Muscle of leg (tissue), 11 donors: Measurements from ENCODE around the gene MREG. TPM values are rescaled to one million over a fixed set of nuclear protein-coding genes. Genes with fewer than 3 reads are reported as not detected.
A peak's percentile ranks its signal among the peaks of the same experiment; 100 is the strongest.

Experiments used
- DNase-seq: peaks from one replicate; pipeline ENCODE4 v3.0.0; 2013
- H3K27ac ChIP-seq: one replicate; pipeline ENCODE4 v1.5.1; 2013; ENCODE audit warnings: mild to moderate bottlenecking, low read length, control low read depth
- H3K27me3 ChIP-seq: one replicate; pipeline ENCODE4 v1.6.1; 2013; ENCODE audit warnings: low read length; ENCODE audit not compliant: control insufficient read depth, insufficient read depth
- H3K36me3 ChIP-seq: one replicate; pipeline ENCODE4 v1.6.1; 2013; ENCODE audit warnings: low read length; ENCODE audit not compliant: control insufficient read depth, insufficient read depth
- H3K4me1 ChIP-seq: one replicate; pipeline ENCODE4 v1.6.1; 2013; ENCODE audit warnings: low read length; ENCODE audit not compliant: control insufficient read depth, insufficient read depth
- H3K4me3 ChIP-seq: one replicate; pipeline ENCODE4 v1.5.1; 2013; ENCODE audit warnings: low read length, control low read depth
- H3K9me3 ChIP-seq: replicated peaks from 2 replicates; pipeline ENCODE4 v1.6.1; 2013; ENCODE audit warnings: low read depth, low read length; ENCODE audit not compliant: control insufficient read depth
- WGBS: methylation state at CpG from one replicate; pipeline ENCODE4 v1.1.5; 2013; ENCODE audit warnings: missing lambda C conversion rate; ENCODE audit not compliant: insufficient coverage; 5-methylcytosine and 5-hydroxymethylcytosine counted together
- polyA plus RNA-seq, 8 donors: library from polyadenylated mRNA; unstranded; fragments of 120-200 nt; gene quantifications; one replicate each; pipeline versions ENCODE4 v1.2.1 to v1.2.3, GENCODE V29; 2013; ENCODE audit warnings: inconsistent platforms in 1 of 8, low replicate concordance in 1 of 8; ENCODE audit not compliant: insufficient read length in 8 of 8, insufficient read depth in 1 of 8
- total RNA-seq: library from RNA; stranded (reverse); fragments of 120-200 nt; gene quantifications from one replicate; pipeline ENCODE4 v1.2.4, GENCODE V29; 2013

Gene MREG
- total and polyA plus RNA-seq, 9 donors, result 1.3 to 4.4 (median 2.1) TPM

DNA sequence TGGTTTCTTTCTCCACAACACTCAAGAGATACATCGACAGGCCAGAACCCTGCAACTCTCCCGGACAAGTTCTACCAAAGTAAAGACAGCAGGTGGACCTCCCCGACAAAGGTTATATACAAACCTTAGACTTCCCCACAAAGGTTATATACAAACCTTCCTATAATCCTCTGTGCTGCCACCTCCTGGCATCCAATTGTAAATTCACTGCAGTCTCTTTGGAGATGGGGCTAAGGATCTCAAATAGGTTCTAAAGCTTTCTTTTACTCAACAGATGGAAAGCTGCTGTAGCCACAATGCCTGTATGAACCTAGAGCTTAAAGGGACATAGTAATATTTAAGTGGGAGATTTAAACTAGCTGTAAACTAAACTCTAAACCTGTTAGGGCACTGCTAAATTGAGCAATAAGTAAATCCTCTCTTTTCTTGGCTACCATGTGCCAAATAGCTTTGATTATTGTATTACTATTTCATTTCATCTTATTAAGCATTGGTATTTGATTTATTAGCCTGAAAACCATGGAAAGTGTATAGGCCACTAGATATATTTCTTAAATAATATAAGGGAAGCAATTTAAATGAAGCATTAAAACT, 9.8 kb upstream of the MREG start:
- DNase-seq, result peak; percentile 47
- 20% methylated on average over 2 of the region's 3 CpGs for WGBS
- Histone ChIP-seq H3K27ac (no peak overlapping the region), H3K9me3 (no peaks in the 10 kb centered on the region), H3K4me1 (no peaks in the 10 kb centered on the region), H3K4me3 (no peak overlapping the region), H3K36me3 (no peaks in the 10 kb centered on the region), H3K27me3 (no peaks in the 10 kb centered on the region)

DNA sequence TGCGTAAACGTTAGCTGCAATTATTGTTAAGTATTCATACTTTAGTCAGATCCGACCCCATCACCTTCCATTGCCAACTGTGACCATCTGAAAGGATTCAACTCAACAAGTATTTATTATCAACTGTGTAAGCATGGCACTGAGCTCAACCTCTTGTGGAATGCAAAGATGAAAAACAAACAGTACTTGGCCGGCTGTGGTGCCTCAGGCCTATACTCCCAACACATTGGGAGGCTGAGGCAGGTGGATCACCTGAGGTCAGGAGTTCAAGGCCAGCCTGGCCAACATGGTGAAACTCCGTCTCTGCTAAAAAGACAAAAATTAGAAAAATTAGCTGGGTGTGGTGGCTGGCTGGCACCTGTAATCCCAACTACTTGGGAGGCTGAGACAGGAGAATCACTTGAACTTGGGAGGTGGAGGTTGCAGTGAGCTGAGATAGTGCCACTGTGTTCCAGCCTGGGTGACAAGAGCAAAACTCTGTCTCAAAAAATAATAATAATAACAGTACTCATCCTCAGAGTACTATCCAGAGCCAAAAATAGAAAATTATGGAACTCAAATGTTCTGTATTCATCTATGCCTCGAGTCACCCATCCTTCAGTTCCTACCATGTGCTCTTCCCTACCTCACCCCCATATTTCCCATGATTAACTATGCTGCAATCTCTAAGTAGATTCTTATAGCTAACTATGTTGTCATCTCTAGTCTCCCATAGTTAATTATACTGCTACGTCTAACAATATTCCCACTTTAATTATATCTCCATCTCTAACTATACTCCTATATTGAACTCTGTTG, 8.6 kb upstream of the MREG start:
- WGBS, result 100% methylated on average over 3 of the region's 7 CpGs
- Histone ChIP-seq H3K27me3 (no peaks in the 10 kb centered on the region), H3K27ac (no peak overlapping the region), H3K4me3 (no peak overlapping the region), H3K4me1 (no peaks in the 10 kb centered on the region), H3K9me3 (no peaks in the 10 kb centered on the region), H3K36me3 (no peaks in the 10 kb centered on the region)
- DNase-seq, result no peak

DNA sequence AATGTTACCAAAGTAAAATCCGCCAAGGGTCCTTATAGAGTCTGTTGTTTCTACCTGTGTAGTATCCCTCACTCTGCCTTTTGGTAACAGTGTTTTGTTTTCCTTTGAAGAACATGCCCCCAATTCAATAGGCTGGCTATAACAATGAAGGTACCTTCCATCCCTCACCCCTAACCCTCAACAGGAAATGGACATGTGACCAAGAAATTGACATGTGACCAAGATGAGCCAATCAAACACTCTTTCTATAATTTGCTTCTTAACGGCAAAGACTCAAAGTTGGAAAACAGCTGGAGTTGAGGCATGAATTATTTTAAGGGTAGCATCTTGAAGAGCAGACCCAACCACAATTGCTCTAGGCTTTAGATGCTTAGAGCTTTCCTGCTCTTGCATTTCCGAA, 5.4 kb upstream of the MREG start:
- Histone ChIP-seq H3K27ac (no peak overlapping the region), H3K4me1 (peaks cover 5% of the 10 kb centered on the region), H3K36me3 (no peaks in the 10 kb centered on the region), H3K9me3 (no peaks in the 10 kb centered on the region), H3K4me3 (no peak overlapping the region), H3K27me3 (no peaks in the 10 kb centered on the region)
- no CpG with 5 or more reads among the region's 3 CpGs for WGBS
- no peak for DNase-seq

DNA sequence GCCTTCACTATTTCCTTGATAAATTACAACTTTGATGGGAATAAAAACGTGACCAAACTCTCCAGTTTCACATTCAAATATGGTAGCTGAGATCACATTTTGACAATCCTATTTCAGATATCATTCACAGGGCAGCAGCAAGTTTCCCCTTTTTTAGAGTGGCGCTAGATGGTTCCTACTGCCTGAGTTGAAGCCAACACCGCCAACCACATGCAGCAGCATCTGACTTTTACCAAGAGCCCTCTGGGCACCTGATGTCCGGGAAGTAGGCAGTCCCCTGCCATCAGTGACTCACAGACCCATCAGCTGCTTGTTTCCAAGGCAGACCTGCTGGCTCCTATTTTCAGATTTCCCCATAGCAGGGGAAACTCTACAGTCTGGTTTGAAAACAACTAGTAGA, 4.0 kb upstream of the MREG start:
- no peak for DNase-seq
- H3K9me3 ChIP-seq, result no peaks in the 10 kb centered on the region
- WGBS, result 65% methylated on average over 4 of the region's 4 CpGs
- peaks cover 12% of the 10 kb centered on the region for H3K4me1 ChIP-seq
- no peaks in the 10 kb centered on the region for H3K36me3 ChIP-seq
- H3K4me3 ChIP-seq, result no peak overlapping the region
- H3K27me3 ChIP-seq, result peaks cover 3% of the 10 kb centered on the region
- no peak overlapping the region for H3K27ac ChIP-seq

DNA sequence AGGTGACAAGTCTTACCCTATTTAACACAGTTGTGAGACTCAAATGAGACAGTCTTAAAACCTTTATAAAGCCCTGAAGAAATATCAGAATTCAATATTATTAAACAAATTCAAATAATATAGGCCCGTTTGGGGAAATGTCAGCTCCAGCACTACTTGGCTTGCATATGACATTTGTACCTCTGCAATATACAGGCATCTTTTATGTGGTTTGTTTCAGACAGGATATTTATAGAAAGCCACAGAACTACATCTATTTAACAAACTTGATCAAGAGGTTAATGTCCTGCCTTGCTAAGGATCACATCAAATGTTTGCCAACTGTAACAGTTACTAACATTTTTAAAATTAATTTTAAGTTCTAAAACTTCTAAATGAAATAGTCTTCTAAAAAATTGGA, 3.2 kb upstream of the MREG start:
- H3K4me3 ChIP-seq, result no peak overlapping the region
- H3K9me3 ChIP-seq, result no peaks in the 10 kb centered on the region
- no peak overlapping the region for H3K27ac ChIP-seq
- WGBS, result no CpG with 5 or more reads among the region's 1 CpG
- DNase-seq, result no peak
- no peaks in the 10 kb centered on the region for H3K36me3 ChIP-seq
- H3K27me3 ChIP-seq, result peaks cover 3% of the 10 kb centered on the region
- peaks cover 12% of the 10 kb centered on the region for H3K4me1 ChIP-seq

DNA sequence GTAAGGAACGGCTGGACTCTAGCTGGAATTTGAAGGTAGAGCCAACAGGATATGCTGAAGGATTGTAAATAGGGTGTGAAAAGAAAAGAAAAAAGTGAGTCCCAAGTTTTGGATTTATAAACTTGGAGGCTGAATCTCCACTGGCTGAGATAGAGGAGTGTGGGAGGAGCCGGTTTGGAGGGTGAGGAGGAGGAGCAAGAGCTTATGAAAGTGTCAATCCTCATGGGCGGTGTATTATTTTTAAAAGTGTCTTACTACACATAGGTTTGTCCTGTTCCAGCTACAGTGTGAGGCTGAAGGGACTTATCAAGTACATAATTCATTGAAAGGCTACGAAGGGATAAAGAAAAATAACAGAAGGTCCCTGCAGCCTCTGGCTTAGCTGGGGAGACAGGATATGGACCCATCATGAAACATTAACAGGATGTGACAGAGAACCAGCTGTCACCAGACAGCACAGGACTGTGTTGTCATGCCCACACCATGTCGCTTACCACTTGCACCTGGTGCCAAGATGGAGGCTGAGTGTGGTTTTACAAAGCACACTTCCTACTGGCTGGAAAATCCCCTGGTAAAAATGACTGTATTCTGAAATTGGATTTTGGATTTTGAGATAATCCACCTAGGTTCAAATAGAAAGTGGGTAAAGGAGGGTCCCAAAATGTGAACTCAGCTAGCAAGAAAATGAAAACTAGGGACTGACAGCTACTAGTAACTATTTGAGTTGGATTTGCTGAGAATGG, 2.5 kb upstream of the MREG start:
- Histone ChIP-seq H3K36me3 (no peaks in the 10 kb centered on the region), H3K9me3 (no peaks in the 10 kb centered on the region), H3K27me3 (peaks cover 3% of the 10 kb centered on the region), H3K27ac (peak overlapping the region; percentile 47), H3K4me3 (no peak overlapping the region), H3K4me1 (peaks cover 12% of the 10 kb centered on the region)
- DNase-seq, result peak; percentile 45
- WGBS, result 80% methylated on average over 1 of the region's 5 CpGs

DNA sequence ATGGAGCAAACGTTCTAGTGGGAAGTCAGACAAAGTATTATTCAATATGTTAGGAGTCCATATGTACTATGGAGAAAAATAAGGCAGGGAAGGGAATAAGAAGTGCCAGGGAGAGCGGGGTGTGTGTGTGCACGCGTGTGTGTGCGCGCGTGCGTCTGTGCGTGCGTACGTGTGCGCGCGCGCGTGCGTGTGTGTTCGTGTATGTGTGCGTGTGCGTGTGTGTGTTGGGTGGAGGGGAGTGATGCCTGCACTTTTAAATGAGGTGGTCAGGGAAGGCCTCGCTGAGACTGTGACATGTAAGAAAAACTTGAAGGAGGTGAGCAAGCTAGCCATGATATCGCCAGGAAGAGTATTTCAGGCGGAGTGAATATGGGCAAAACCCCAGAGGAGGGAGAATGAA, 1.6 kb upstream of the MREG start:
- H3K36me3 ChIP-seq, result no peaks in the 10 kb centered on the region
- DNase-seq, result no peak
- H3K9me3 ChIP-seq, result no peaks in the 10 kb centered on the region
- peaks cover 12% of the 10 kb centered on the region for H3K4me1 ChIP-seq
- H3K4me3 ChIP-seq, result no peak overlapping the region
- peaks cover 3% of the 10 kb centered on the region for H3K27me3 ChIP-seq
- 95% methylated on average over 23 of the region's 23 CpGs for WGBS
- H3K27ac ChIP-seq, result no peak overlapping the region

DNA sequence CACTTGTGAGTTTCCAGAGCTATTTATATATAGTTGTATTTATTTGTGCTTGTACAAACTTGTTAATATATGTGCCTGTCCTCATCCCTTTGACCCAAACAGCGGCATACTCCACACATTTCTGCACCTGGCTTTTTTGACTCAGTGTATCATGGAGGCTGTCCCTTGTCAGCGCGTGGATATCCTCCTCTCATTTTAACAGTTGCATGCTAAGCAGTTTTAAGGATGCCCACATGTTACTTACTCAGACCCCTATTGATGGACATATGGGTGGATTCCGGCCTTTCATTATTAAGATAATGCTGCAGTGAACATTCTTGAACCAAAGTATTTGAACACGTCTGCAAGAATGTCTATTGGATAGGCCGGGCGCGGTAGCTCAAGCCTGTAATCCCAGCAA, 655 bp upstream of the MREG start:
- Histone ChIP-seq H3K27ac (no peak overlapping the region), H3K4me1 (peaks cover 12% of the 10 kb centered on the region), H3K4me3 (no peak overlapping the region), H3K9me3 (no peaks in the 10 kb centered on the region), H3K27me3 (peaks cover 3% of the 10 kb centered on the region), H3K36me3 (no peaks in the 10 kb centered on the region)
- WGBS, result 92% methylated on average over 5 of the region's 8 CpGs
- no peak for DNase-seq

DNA sequence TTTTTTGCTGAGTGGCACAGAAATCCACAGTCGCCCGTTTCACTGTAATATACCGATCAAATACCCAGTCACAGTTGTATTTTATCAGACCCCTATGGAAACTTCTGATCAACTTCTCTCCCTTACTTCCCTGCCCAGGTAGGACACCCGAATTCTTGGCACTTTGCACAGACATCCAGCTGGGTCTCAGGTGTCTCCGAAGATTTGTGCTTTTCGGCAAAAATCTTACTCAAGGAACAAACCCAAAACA, 596 bp downstream of the MREG start:
- 9% methylated on average over 6 of the region's 6 CpGs for WGBS

DNA sequence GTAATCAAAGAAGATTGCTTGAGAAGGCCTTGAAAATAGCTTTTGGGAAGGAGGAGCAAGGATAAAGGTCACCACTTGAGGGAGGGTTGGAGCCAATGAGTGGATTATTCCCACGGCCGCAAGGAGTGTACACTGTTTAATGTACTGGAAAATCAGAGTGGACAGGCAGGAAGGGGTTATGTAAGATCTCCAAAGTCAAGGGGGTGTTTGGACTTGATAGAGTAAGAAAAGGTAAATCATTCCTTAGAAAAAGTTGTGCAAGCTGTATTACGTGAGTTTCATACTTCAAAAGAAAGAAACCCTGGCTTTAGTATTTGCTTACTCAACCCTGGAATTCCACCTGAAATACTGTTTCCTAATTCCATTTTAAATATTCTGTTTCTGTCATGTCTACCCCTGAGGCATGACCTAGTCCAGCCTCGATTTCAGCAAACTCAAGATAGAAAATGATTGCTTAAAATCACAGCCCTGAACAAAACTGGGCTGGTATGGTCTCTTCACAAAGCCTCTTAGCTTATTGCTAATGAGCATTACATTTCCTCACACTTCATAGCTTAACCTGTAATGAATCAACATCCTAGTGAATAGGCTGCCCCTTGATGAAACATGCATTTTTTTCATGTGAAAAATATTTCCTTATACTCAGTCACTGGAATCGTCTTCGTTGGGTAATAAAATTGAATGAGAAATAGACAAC, 1.1 kb downstream of the MREG start:
- peaks cover 12% of the 10 kb centered on the region for H3K4me1 ChIP-seq
- DNase-seq, result no peak
- H3K27me3 ChIP-seq, result peaks cover 3% of the 10 kb centered on the region
- WGBS, result 36% methylated on average over 4 of the region's 6 CpGs
- H3K27ac ChIP-seq, result no peak overlapping the region
- H3K4me3 ChIP-seq, result no peak overlapping the region
- no peaks in the 10 kb centered on the region for H3K36me3 ChIP-seq
- no peaks in the 10 kb centered on the region for H3K9me3 ChIP-seq

More for the DNA sequence above, 596 bp downstream of the MREG start:
- no peak for DNase-seq
- Histone ChIP-seq H3K27ac (no peak overlapping the region), H3K27me3 (peaks cover 3% of the 10 kb centered on the region), H3K4me1 (peaks cover 12% of the 10 kb centered on the region), H3K9me3 (no peaks in the 10 kb centered on the region), H3K4me3 (peak overlapping the region; percentile 63), H3K36me3 (no peaks in the 10 kb centered on the region)
